Measurements from ENCODE around the gene AGBL1. TPM values are rescaled to one million over a fixed set of nuclear protein-coding genes. Genes with fewer than 3 reads are reported as not detected.
A peak's percentile ranks its signal among the peaks of the same experiment; 100 is the strongest.

AGBL1 gene
- total RNA-seq, 4 donors from 2014 or later = 0.32 to 0.40 TPM; not detected in 2

GRCh38 chr15:86647810-86648440, 568.3 kb downstream of the AGBL1 start:
- 77 to 79% methylated on average over 2 of the region's 2 CpGs for WGBS, 2 donors (ENCODE audit: low coverage in 1 of 2)
- no peaks in the 10 kb centered on the region for H3K36me3 ChIP-seq
- TF ChIP-seq EP300 (IDR thresholded peaks at IDR 0.05; ENCODE audit: low read depth) (no peak), POLR2AphosphoS5 (IDR thresholded peaks at IDR 0.05) (no peak), POLR2A (IDR thresholded peaks at IDR 0.05) (no peak), CTCF (IDR thresholded peaks at IDR 0.05) (no peak)
- DNase-seq = no peak
- H3K27ac ChIP-seq = no peak overlapping the region
- H3K27me3 ChIP-seq = no peaks in the 10 kb centered on the region
- H3K9me3 ChIP-seq = no peaks in the 10 kb centered on the region
- in situ Hi-C loops (cut with MboI; ENCODE audit: low pct_ligation_motif_present in 1 of 4, low pct_unique_long_range_greater_than_20kb in 1 of 4, low sequenced_read_pairs in 3 of 4) = no loop called here
- peaks cover 0 to 3% (median 0%) of the 10 kb centered on the region in 4 donors for H3K4me1 ChIP-seq
- no peak overlapping the region for H3K4me3 ChIP-seq
- intact Hi-C loops (cut with DNase I; ENCODE audit: low total_unique reads) = no loop called here

- H3K27me3 ChIP-seq = no peaks in the 10 kb centered on the region
- no peaks in the 10 kb centered on the region for H3K9me3 ChIP-seq
- TF ChIP-seq CTCF (IDR thresholded peaks at IDR 0.05) (no peak), EP300 (IDR thresholded peaks at IDR 0.05; ENCODE audit: low read depth) (no peak), POLR2A (IDR thresholded peaks at IDR 0.05) (no peak), POLR2AphosphoS5 (IDR thresholded peaks at IDR 0.05) (no peak)
- H3K27ac ChIP-seq = no peak overlapping the region
- no peaks in the 10 kb centered on the region for H3K36me3 ChIP-seq
- in situ Hi-C loops (cut with MboI; ENCODE audit: low pct_ligation_motif_present in 1 of 4, low pct_unique_long_range_greater_than_20kb in 1 of 4, low sequenced_read_pairs in 3 of 4) = no loop called here
- intact Hi-C loops (cut with DNase I; ENCODE audit: low total_unique reads) = no loop called here
- no peak overlapping the region for H3K4me3 ChIP-seq
- H3K4me1 ChIP-seq = peaks cover 0 to 3% (median 0%) of the 10 kb centered on the region in 4 donors
- DNase-seq = no peak
Measured at GRCh38 chr15:86649277-86649676, 569.6 kb downstream of the AGBL1 start.

- TF ChIP-seq POLR2AphosphoS5 (IDR thresholded peaks at IDR 0.05) (no peak), EP300 (IDR thresholded peaks at IDR 0.05; ENCODE audit: low read depth) (no peak), POLR2A (IDR thresholded peaks at IDR 0.05) (no peak), CTCF (IDR thresholded peaks at IDR 0.05) (no peak)
- Histone ChIP-seq H3K4me3 (no peak overlapping the region), H3K9me3 (no peaks in the 10 kb centered on the region), H3K27ac (no peak overlapping the region), H3K36me3 (no peaks in the 10 kb centered on the region), H3K4me1 (peaks cover 0 to 3% (median 0%) of the 10 kb centered on the region in 4 donors), H3K27me3 (no peaks in the 10 kb centered on the region)
- DNase-seq = no peak
- in situ Hi-C loops (cut with MboI; ENCODE audit: low pct_ligation_motif_present in 1 of 4, low pct_unique_long_range_greater_than_20kb in 1 of 4, low sequenced_read_pairs in 3 of 4) = no loop called here
- 33 to 36% methylated on average over 1 of the region's 1 CpG for WGBS, 2 donors (ENCODE audit: low coverage in 1 of 2)
- intact Hi-C loops (cut with DNase I; ENCODE audit: low total_unique reads) = no loop called here
Measured at GRCh38 chr15:86650094-86650493, 570.4 kb downstream of the AGBL1 start.

- Histone ChIP-seq H3K4me3 (no peak overlapping the region), H3K27ac (peak overlapping the region in 1 of 4 donors; percentile 17), H3K27me3 (no peaks in the 10 kb centered on the region), H3K36me3 (no peaks in the 10 kb centered on the region), H3K9me3 (no peaks in the 10 kb centered on the region), H3K4me1 (peaks cover 0 to 3% (median 0%) of the 10 kb centered on the region in 4 donors)
- DNase-seq = no peak
- in situ Hi-C loops (cut with MboI; ENCODE audit: low pct_ligation_motif_present in 1 of 4, low pct_unique_long_range_greater_than_20kb in 1 of 4, low sequenced_read_pairs in 3 of 4) = no loop called here
- TF ChIP-seq POLR2A (IDR thresholded peaks at IDR 0.05) (no peak), CTCF (IDR thresholded peaks at IDR 0.05) (no peak), POLR2AphosphoS5 (IDR thresholded peaks at IDR 0.05) (no peak), EP300 (IDR thresholded peaks at IDR 0.05; ENCODE audit: low read depth) (no peak)
- intact Hi-C loops (cut with DNase I; ENCODE audit: low total_unique reads) = no loop called here
- 58 to 68% methylated on average over 6 of the region's 6 CpGs for WGBS, 2 donors (ENCODE audit: low coverage in 1 of 2)
Measured at GRCh38 chr15:86653344-86654197, 573.9 kb downstream of the AGBL1 start.

All from transverse colon (tissue), 4 donors.